Left renal cortex interstitium (tissue), 4 donors: ENCODE results near the gene PHF21B. TPM values are rescaled to one million over a fixed set of nuclear protein-coding genes. Genes with fewer than 3 reads are reported as not detected.
"Not testable (repeated sequence)": the region's sequence is repeated elsewhere in the genome, so short reads cannot be mapped to it uniquely, and the experiment has no call there.

Source experiments
- DNase-seq, 4 donors: peaks; one replicate each; pipeline ENCODE4 v3.0.0-alpha.2; 2013; ENCODE audit warnings: low read depth in 4 of 4, low spot score in 2 of 4, missing footprints in 1 of 4
- polyA plus RNA-seq, 4 donors: library from polyadenylated mRNA; unstranded; fragments of 120-200 nt; gene quantifications; one replicate each; pipeline ENCODE4 v1.2.1, GENCODE V29; 2013; ENCODE audit not compliant: insufficient read length in 4 of 4

PHF21B gene
- polyA plus RNA-seq, 4 donors, result 3.6 to 8.9 (median 6.2) TPM

GRCh38 chr22:44924710-44925109, 85.1 kb downstream of the PHF21B start:
- DNase-seq, result no peak

DNA sequence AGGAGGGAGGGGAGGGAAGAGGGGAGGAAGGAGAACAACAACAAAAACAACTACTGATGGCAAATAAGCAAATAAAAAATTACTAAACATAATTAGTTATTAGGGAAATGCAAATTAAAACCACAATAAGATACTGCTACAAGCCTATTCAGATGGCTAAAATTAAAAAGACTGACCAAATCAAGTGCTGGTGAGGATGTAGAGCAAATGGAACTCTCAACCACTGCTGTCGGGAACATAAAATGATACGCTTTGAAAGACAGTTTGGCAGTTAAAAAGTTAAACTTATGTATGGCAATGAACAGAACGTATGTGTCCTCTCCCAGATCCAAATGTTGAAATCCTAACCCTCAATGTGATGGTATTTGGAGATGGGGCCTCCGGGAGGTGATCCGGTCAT, 85.7 kb downstream of the PHF21B start:
- DNase-seq, result no peak

- not testable (repeated sequence) for DNase-seq
Measured at GRCh38 chr22:44921766-44922165, 88.0 kb downstream of the PHF21B start.

GRCh38 chr22:44920183-44920582, 89.6 kb downstream of the PHF21B start:
- DNase-seq, result no peak

DNA sequence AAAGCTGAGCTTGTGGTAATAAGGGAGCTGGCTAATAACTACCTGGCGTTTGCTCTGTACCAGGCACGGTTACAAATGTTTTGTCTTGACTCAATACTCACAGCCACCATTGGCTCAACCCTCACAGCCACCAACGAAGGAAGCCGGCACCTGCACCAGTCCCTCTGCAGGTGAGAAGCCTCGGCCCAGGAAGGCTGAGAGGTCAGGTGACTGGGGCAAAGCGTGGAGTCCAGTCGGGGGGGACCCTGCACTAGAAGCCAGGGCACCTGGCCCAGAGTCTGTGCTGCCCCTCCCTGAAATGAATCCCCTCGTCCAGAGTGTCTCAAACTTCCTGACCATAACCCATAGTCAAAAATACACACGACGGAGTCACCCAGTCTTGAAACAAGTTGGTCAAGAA, 90.1 kb downstream of the PHF21B start:
- no peak for DNase-seq

- no peak for DNase-seq
Measured at GRCh38 chr22:44918925-44919392, 90.8 kb downstream of the PHF21B start.

GRCh38 chr22:44918166-44918924, 91.5 kb downstream of the PHF21B start:
- DNase-seq, result no peak

- DNase-seq, result no peak
Measured at GRCh38 chr22:44917372-44918165, 92.2 kb downstream of the PHF21B start.

GRCh38 chr22:44916281-44917231, 93.2 kb downstream of the PHF21B start:
- no peak for DNase-seq

DNA sequence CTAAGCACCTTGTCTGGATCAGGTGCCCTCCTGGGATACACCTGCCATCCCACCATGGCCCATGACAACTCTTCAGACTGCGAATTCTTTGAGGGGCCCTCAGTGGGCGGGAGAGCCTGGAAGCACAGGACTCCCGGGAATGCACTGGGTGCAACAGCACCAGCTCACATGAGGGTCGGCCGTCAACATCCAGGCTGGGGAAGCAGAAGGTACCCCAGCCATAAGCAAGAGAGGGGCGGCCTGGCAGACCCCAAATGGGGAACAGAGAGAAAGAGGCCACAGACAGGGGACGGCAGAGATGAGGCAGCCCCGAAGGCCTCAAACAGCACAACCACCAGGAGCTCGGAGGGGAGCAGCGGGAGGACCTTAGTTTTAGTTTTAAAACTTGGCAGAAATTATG, 94.4 kb downstream of the PHF21B start:
- no peak for DNase-seq

GRCh38 chr22:44914026-44914721, 95.6 kb downstream of the PHF21B start:
- DNase-seq, result no peak

GRCh38 chr22:44913198-44913983, 96.4 kb downstream of the PHF21B start:
- DNase-seq, result no peak

DNA sequence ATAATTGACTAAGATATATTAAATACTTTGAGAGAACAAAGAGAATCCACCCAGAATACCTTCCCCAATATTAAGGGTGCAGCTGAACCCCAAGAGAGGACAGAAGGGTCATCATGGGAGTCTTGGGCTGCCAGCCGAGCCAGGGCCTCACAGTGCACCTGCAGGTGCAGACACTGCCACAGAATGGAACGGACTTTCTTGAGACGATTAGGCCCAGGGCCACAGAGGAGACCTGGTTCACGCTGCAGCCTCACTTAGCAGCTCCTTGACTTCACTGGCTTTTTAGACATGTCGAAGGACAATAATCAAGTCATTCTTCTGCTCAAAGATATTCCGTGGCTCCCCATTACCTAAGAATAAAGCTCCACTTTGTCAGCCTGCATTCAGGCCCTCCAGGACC, 100.6 kb downstream of the PHF21B start:
- no peak for DNase-seq

DNA sequence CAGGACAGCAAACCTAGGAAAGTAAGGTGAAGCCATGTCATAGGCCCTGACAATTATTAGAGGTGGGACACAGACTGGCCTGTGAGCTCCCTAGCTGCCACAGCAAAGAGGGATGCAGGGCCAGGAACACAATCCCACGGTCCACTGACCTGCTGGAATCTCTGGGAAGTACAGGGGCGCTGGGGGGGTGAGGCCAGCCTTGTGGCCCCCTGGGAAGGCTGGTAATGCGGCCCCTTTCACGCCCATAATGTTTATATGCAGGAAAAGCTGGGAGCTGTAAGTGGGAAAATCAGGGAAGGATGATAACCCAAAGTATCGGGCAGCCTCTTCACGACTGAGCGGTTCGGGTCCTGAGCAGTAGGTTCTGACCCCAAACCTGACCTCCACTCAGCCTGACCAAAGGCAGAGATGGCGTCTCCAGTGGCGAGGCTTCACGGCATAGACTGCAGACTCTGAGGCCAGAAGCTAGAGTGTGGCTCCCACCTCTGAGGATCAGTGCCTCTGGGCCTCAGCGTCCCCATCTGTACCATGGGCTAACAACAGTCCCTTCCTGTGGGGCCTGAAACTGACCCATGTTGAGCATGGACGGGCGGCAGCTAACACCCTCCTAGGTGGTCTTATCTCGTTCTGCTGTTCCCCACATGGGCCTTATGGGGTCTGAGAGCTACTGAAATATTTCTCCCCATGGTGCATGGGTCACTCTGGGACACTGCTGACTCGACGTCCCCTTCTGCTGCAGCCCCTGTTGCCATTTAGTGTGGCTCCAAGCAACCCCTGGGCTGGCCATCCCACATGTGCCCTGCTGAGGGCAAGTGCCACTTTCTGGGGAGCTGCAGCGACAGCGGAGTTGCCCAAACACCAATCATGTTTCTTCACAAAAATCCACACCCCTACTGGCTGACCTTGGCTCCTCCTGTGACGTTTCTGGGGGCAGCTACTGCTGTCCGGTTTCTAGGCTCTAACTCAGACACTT, 101.8 kb downstream of the PHF21B start:
- DNase-seq, result no peak

DNA sequence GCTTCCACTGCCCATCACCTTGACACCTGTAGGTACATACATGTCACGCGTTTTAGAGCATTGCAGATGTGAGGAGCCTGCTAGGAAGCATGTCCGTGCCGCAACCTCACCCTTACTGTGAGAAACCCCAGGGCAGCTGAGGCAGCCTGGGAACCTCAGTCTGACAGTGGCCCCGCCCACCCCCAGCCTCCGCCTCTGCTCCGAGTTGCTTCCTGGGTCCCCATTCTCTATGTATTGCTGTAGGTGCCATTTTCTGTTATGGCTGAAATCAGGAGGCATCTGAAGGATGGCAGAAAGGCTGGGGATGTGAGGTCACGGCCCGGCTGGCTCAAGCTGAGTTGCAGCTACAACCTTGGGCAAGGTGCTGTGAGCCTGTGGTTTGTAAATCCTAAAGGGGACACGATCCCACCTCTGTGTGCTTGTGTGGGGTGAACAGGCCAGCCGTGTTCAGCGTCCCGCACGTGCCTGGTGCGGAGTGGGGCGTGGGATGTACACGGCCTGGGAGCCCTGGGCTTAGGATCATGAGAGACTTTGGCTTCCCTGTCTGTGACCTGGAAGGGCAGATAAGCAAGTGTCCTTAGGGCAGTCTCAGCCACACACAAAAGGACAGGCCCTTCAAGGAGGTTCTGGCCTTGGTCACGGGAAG, 102.7 kb downstream of the PHF21B start:
- DNase-seq, result no peak

- no peak for DNase-seq
Measured at GRCh38 chr22:44906248-44906936, 103.4 kb downstream of the PHF21B start.
